Keratinocyte (primary cell): Measurements from ENCODE around the gene PRR11. TPM values are rescaled to one million over a fixed set of nuclear protein-coding genes. Genes with fewer than 3 reads are reported as not detected.

Experiments used
- DNase-seq: peaks from one replicate; pipeline ENCODE4 v3.0.0-alpha.2; 2011; ENCODE audit warnings: low read depth, missing footprints, low spot score
- FAIRE-seq: peaks from 2 replicates; lab custom pipeline; 2011; peaks lifted over from hg19 to GRCh38; lab: Jason Lieb, UNC
- H2AFZ ChIP-seq: 2 replicates; pipeline ENCODE4 v1.6.0; 2012; ENCODE audit warnings: low read length, control low read depth, inconsistent platforms; ENCODE audit not compliant: control insufficient read depth
- H3K27ac ChIP-seq: 2 replicates; pipeline ENCODE4 v1.5.1; 2011; ENCODE audit warnings: low read length; ENCODE audit not compliant: control insufficient read depth, insufficient read depth
- H3K27me3 ChIP-seq: 3 replicates; pipeline ENCODE4 v1.6.0; 2011; ENCODE audit warnings: low read length; ENCODE audit not compliant: control insufficient read depth, insufficient read depth; ENCODE audit errors: extremely low read depth
- H3K36me3 ChIP-seq, 2 experiments: 2 replicates in 1 of 2; 3 replicates in 1 of 2; pipeline ENCODE4 v1.5.1; 2011; ENCODE audit warnings: low read length in 2 of 2, mild to moderate bottlenecking in 1 of 2; ENCODE audit not compliant: control insufficient read depth in 2 of 2, insufficient read depth in 2 of 2; ENCODE audit errors: extremely low read depth in 1 of 2
- H3K4me1 ChIP-seq: 3 replicates; pipeline ENCODE4 v1.5.1; 2011; ENCODE audit warnings: low read length; ENCODE audit not compliant: control insufficient read depth, insufficient read depth; ENCODE audit errors: extremely low read depth
- H3K4me2 ChIP-seq: 3 replicates; pipeline ENCODE4 v1.6.0; 2011; ENCODE audit warnings: low read depth, low read length; ENCODE audit not compliant: control insufficient read depth, insufficient read depth; ENCODE audit errors: extremely low read depth
- H3K4me3 ChIP-seq, 3 experiments: fragments of 200-600 bp in 1 of 3; sonication (generic) in 1 of 3; 2 replicates in 2 of 3; 3 replicates in 1 of 3; pipeline ENCODE4 v1.5.1; 2011 to 2016; ENCODE audit warnings: low read length in 3 of 3, mild to moderate bottlenecking in 3 of 3, control low read depth in 2 of 3, inconsistent platforms in 1 of 3, low read depth in 1 of 3, mixed read lengths in 1 of 3, mixed run types in 1 of 3, moderate library complexity in 1 of 3; ENCODE audit not compliant: control insufficient read depth in 2 of 3, insufficient read depth in 2 of 3; ENCODE audit errors: extremely low read depth in 1 of 3
- H3K79me2 ChIP-seq: 2 replicates; pipeline ENCODE4 v1.6.0; 2012; ENCODE audit warnings: low read length; ENCODE audit not compliant: control insufficient read depth, insufficient read depth
- H3K9ac ChIP-seq: 3 replicates; pipeline ENCODE4 v1.6.0; 2011; ENCODE audit warnings: low read length; ENCODE audit not compliant: control insufficient read depth, insufficient read depth; ENCODE audit errors: extremely low read depth
- H3K9me1 ChIP-seq: 3 replicates; pipeline ENCODE4 v1.6.0; 2011; ENCODE audit warnings: low read length; ENCODE audit not compliant: control insufficient read depth, insufficient read depth; ENCODE audit errors: extremely low read depth
- H3K9me3 ChIP-seq: 2 replicates; pipeline ENCODE4 v1.5.1; 2012; ENCODE audit warnings: low read depth, low read length; ENCODE audit not compliant: control insufficient read depth
- H4K20me1 ChIP-seq: 3 replicates; pipeline ENCODE4 v1.6.0; 2011; ENCODE audit warnings: low read length; ENCODE audit not compliant: control insufficient read depth, insufficient read depth; ENCODE audit errors: extremely low read depth
- EZH2 ChIP-seq: IDR thresholded peaks from one replicate; pipeline ENCODE4 v1.6.1; 2012; ENCODE audit warnings: inconsistent platforms, mild to moderate bottlenecking, low read length, moderate library complexity
- dilution Hi-C: fragments of 300-500 bp; cut with MboI; formaldehyde crosslinking; loops from one replicate; pipeline ENCODE4 v1.7.0; 2020; ENCODE audit warnings: low sequenced_read_pairs; ENCODE audit not compliant: extremely low pct_ligation_motif_present
- polyA plus RNA-seq, 5 experiments: library from polyadenylated mRNA; depleted of rRNA in 3 of 5; stranded (reverse) in 3 of 5; stranded (forward) in 1 of 5; unstranded in 1 of 5; fragments of >200 nt; gene quantifications; 1 replicate in 1 of 5; 2 replicates in 3 of 5; 3 replicates in 1 of 5; pipeline versions ENCODE4 v1.2.1 to v1.2.3, GENCODE V29; 2011 to 2012; ENCODE audit warnings: missing spikeins in 2 of 5, low read depth in 1 of 5, low replicate concordance in 1 of 5
- TF ChIP-seq, protein P1 (sequence below), 3 experiments: IDR thresholded peaks in 1 of 3; conservative IDR thresholded peaks in 1 of 3; optimal IDR thresholded peaks in 1 of 3; 2 replicates in 2 of 3; 3 replicates in 1 of 3; pipeline versions ENCODE3 to v1.5.1; 2011; ENCODE audit warnings: low read length in 3 of 3, mild to moderate bottlenecking in 3 of 3, moderate library complexity in 2 of 3, control low read depth in 1 of 3, inconsistent platforms in 1 of 3; ENCODE audit not compliant: insufficient read depth in 2 of 3; ENCODE audit errors: extremely low read depth in 1 of 3

Gene PRR11
- polyA plus RNA-seq, 1 donor (not counting 4 experiments of a cell fraction or from before 2014, with no cell fraction given): 40.1 TPM

DNA sequence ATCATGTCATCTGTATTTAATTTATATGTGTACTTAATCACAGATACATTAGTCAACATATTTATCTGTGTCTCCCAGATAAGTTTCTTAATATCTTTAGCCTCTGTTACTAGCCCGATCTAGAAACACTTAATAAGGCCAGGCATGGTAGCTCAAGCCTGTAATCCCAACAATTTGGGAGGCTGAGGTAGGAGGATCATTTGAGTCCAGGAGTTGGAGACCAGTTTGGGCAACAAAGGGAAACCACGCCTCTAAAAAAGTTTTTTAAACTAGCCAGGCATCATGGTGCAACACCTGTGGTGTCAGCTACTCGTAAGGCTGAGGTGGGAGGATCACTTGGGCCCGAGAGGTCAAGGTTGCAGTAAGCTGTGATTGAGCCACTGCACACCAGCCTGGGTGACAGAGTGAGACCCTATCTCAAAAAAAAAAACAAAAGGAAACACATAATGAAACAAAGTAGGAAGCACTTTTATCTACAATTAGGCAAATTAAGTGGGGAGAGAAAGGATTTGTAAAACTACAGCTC, 9.9 kb upstream of the PRR11 start:
- FAIRE-seq: no peak
- no peaks in the 10 kb centered on the region for H4K20me1 ChIP-seq
- dilution Hi-C loops: no loop called here

DNA sequence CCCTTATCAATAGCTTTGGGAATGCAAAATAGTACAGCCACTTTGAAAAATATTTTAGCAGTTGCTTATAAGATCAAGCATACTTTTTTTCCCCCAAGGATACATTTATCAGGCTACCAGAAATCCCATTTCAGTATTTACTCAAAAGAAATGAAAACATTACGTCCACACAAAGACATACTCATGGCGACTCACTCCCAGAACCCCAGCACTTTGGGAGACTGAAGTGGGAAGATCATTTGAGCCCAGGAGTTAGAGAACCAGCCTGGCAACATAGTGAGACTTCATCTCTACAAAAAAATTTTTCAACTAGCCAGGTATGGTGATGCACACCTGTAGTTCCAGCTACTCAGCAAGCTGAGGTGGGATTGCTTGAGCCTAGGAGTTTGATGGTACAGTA, 6.5 kb upstream of the PRR11 start:
- FAIRE-seq (no peak), DNase-seq (no peak)
- peak overlapping the region; percentile 56 for H3K27ac ChIP-seq

More for the DNA sequence above, 9.9 kb upstream of the PRR11 start:
- Histone ChIP-seq H3K4me1 (peaks cover 25% of the 10 kb centered on the region), H3K36me3 (peaks cover 0 to 5% of the 10 kb centered on the region in 2 experiments), H3K4me2 (no peak overlapping the region), H3K9me1 (no peaks in the 10 kb centered on the region), H3K27ac (no peak overlapping the region), H3K27me3 (no peaks in the 10 kb centered on the region), H3K9me3 (no peaks in the 10 kb centered on the region), H3K4me3 (no peak overlapping the region), H2AFZ (no peak overlapping the region), H3K9ac (no peak overlapping the region), H3K79me2 (peaks cover 93% of the 10 kb centered on the region)
- TF ChIP-seq, protein P1, sequence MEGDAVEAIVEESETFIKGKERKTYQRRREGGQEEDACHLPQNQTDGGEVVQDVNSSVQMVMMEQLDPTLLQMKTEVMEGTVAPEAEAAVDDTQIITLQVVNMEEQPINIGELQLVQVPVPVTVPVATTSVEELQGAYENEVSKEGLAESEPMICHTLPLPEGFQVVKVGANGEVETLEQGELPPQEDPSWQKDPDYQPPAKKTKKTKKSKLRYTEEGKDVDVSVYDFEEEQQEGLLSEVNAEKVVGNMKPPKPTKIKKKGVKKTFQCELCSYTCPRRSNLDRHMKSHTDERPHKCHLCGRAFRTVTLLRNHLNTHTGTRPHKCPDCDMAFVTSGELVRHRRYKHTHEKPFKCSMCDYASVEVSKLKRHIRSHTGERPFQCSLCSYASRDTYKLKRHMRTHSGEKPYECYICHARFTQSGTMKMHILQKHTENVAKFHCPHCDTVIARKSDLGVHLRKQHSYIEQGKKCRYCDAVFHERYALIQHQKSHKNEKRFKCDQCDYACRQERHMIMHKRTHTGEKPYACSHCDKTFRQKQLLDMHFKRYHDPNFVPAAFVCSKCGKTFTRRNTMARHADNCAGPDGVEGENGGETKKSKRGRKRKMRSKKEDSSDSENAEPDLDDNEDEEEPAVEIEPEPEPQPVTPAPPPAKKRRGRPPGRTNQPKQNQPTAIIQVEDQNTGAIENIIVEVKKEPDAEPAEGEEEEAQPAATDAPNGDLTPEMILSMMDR (optimal IDR thresholded peaks at IDR 0.05 in 1 of 3, IDR thresholded peaks at IDR 0.05 in 1 of 3, conservative IDR thresholded peaks at IDR 0.05 in 1 of 3; ENCODE audit: extremely low read depth in 1 of 3, insufficient read depth in 2 of 3, low read length in 3 of 3): no peak
- TF ChIP-seq EZH2: no peak
- no peak for DNase-seq

More for the DNA sequence above, 6.5 kb upstream of the PRR11 start:
- H3K4me2 ChIP-seq: peak overlapping the region; percentile 57
- no peak overlapping the region for H3K4me3 ChIP-seq
- no peaks in the 10 kb centered on the region for H3K9me3 ChIP-seq
- no peaks in the 10 kb centered on the region for H3K27me3 ChIP-seq
- peak overlapping the region; percentile 3 for H3K9ac ChIP-seq
- peaks cover 36% of the 10 kb centered on the region for H3K4me1 ChIP-seq
- H2AFZ ChIP-seq: no peak overlapping the region
- peaks cover 0 to 5% of the 10 kb centered on the region in 2 experiments for H3K36me3 ChIP-seq
- TF ChIP-seq EZH2: no peak
- TF ChIP-seq, protein P1 (optimal IDR thresholded peaks at IDR 0.05 in 1 of 3, IDR thresholded peaks at IDR 0.05 in 1 of 3, conservative IDR thresholded peaks at IDR 0.05 in 1 of 3; ENCODE audit: extremely low read depth in 1 of 3, insufficient read depth in 2 of 3, low read length in 3 of 3): no peak
- peaks cover 98% of the 10 kb centered on the region for H3K79me2 ChIP-seq
- H3K9me1 ChIP-seq: no peaks in the 10 kb centered on the region
- dilution Hi-C loops: no loop called here
- no peaks in the 10 kb centered on the region for H4K20me1 ChIP-seq
